AG04450 (cell line): ENCODE measurements around the gene ACIN1. TPM values are rescaled to one million over a fixed set of nuclear protein-coding genes. Genes with fewer than 3 reads are reported as not detected.

ENCODE experiments used
- CTCF ChIA-PET: fragments of 300-600, 350-600 bp; formaldehyde crosslinking; extraction: SDS; loops from one replicate; lab custom pipeline; 2022; ENCODE audit warnings: antibody characterized with exemption, inconsistent platforms; lab: Charles Lee
- POLR2A ChIA-PET: fragments of 350-600 bp; formaldehyde crosslinking; extraction: SDS; loops from one replicate; lab custom pipeline; 2021; ENCODE audit warnings: antibody characterized with exemption, inconsistent platforms; lab: Yijun Ruan, JAX
- DNase-seq: peaks from one replicate; pipeline ENCODE4 v3.0.0-alpha.2; 2011; ENCODE audit warnings: low read depth, low spot score
- H3K27ac ChIP-seq: one replicate; pipeline ENCODE4 v1.5.1; 2012; ENCODE audit warnings: low read depth, low read length, control low read depth
- H3K27me3 ChIP-seq: one replicate; pipeline ENCODE4 v1.6.0; 2012; ENCODE audit warnings: low read length; ENCODE audit not compliant: control insufficient read depth, insufficient read depth
- H3K4me3 ChIP-seq: 2 replicates; pipeline ENCODE4 v1.5.1; 2011; ENCODE audit warnings: mild to moderate bottlenecking, low read depth, low read length, control low read depth
- H3K9me3 ChIP-seq: 2 replicates; pipeline ENCODE4 v1.5.1; 2012; ENCODE audit warnings: low read length; ENCODE audit not compliant: control insufficient read depth, insufficient read depth
- polyA plus RNA-seq: library from polyadenylated mRNA; depleted of rRNA; stranded (reverse); fragments of >200 nt; gene quantifications from 2 replicates; pipeline ENCODE4 v1.2.3, GENCODE V29; 2011
- TF ChIP-seq, protein P1 (sequence below): IDR thresholded peaks from 2 replicates; pipeline ENCODE4 v1.5.1; 2011; ENCODE audit warnings: low read depth, low read length, control low read depth, inconsistent platforms

The ACIN1 gene
- polyA plus RNA-seq, 1 experiment: 173 TPM

- TF ChIP-seq, protein P1, sequence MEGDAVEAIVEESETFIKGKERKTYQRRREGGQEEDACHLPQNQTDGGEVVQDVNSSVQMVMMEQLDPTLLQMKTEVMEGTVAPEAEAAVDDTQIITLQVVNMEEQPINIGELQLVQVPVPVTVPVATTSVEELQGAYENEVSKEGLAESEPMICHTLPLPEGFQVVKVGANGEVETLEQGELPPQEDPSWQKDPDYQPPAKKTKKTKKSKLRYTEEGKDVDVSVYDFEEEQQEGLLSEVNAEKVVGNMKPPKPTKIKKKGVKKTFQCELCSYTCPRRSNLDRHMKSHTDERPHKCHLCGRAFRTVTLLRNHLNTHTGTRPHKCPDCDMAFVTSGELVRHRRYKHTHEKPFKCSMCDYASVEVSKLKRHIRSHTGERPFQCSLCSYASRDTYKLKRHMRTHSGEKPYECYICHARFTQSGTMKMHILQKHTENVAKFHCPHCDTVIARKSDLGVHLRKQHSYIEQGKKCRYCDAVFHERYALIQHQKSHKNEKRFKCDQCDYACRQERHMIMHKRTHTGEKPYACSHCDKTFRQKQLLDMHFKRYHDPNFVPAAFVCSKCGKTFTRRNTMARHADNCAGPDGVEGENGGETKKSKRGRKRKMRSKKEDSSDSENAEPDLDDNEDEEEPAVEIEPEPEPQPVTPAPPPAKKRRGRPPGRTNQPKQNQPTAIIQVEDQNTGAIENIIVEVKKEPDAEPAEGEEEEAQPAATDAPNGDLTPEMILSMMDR: no peak
- ChIA-PET POLR2A (no interaction called here), CTCF (interaction anchor here (0.5 to 17.2 kb wide), 6 partner anchors 12 to 65 kb away, joined by 3 to 317 read pairs (median 8); no protein-coding TSS in a partner anchor)
- Histone ChIP-seq H3K27ac (no peak overlapping the region), H3K4me3 (no peak overlapping the region), H3K9me3 (no peaks in the 10 kb centered on the region), H3K27me3 (no peaks in the 10 kb centered on the region)
- DNase-seq: no peak
Observed at GRCh38 chr14:23089498-23090253, 5.3 kb downstream of the ACIN1 start.

- TF ChIP-seq, protein P1: no peak
- ChIA-PET CTCF (interaction anchor here (1.0 to 17.2 kb wide), 4 partner anchors 9 to 29 kb away, joined by 3 to 317 read pairs (median 48); partner anchors contain the start of genes ACIN1 and C14orf119), POLR2A (no interaction called here)
- no peak overlapping the region for H3K27ac ChIP-seq
- H3K27me3 ChIP-seq: no peaks in the 10 kb centered on the region
- DNase-seq: no peak
- no peaks in the 10 kb centered on the region for H3K9me3 ChIP-seq
- H3K4me3 ChIP-seq: no peak overlapping the region
Observed at GRCh38 chr14:23086565-23086964, 8.4 kb downstream of the ACIN1 start.

GRCh38 chr14:23085458-23085857, 9.5 kb downstream of the ACIN1 start:
- ChIA-PET CTCF (interaction anchor here (1.0 to 17.2 kb wide), 4 partner anchors 8 to 27 kb away, joined by 3 to 317 read pairs (median 48); partner anchors contain the start of genes ACIN1 and C14orf119), POLR2A (no interaction called here)
- no peaks in the 10 kb centered on the region for H3K27me3 ChIP-seq
- TF ChIP-seq, protein P1: no peak
- DNase-seq: no peak
- H3K9me3 ChIP-seq: no peaks in the 10 kb centered on the region
- H3K4me3 ChIP-seq: no peak overlapping the region
- H3K27ac ChIP-seq: no peak overlapping the region

DNA sequence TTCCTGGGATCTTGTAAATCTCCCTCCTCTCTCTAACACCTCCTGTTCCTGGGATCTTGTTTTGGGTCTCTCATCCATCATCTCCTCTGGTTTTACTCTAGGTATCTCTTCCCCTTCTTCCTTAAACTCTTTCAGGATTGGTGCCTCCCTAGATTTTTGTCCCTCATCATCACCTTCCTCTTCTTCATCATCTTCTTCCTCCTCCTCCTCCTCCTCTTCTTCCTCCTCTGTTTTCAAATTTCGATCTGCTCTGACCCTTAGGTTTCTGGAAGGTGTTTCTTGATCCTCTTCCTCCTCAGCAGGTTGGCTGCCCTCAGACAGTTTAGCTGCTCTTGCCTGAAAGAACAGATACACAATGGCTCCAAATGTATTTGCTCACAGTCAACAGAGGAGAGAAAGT, 14.5 kb downstream of the ACIN1 start:
- Histone ChIP-seq H3K4me3 (no peak overlapping the region), H3K27ac (peak overlapping the region; percentile 84), H3K9me3 (no peaks in the 10 kb centered on the region), H3K27me3 (no peaks in the 10 kb centered on the region)
- POLR2A ChIA-PET: interaction anchor here (3.9 kb wide), 1 partner anchor 15 kb away, joined by 31 read pairs; the partner anchor contains the start of genes ACIN1 and C14orf119
- DNase-seq: no peak
- CTCF ChIA-PET: interaction anchor here (1.0 to 17.2 kb wide), 5 partner anchors 14 to 523 kb away, joined by 3 to 317 read pairs (median 3); partner anchors contain the start of genes ACIN1 and C14orf119
- TF ChIP-seq, protein P1: no peak

DNA sequence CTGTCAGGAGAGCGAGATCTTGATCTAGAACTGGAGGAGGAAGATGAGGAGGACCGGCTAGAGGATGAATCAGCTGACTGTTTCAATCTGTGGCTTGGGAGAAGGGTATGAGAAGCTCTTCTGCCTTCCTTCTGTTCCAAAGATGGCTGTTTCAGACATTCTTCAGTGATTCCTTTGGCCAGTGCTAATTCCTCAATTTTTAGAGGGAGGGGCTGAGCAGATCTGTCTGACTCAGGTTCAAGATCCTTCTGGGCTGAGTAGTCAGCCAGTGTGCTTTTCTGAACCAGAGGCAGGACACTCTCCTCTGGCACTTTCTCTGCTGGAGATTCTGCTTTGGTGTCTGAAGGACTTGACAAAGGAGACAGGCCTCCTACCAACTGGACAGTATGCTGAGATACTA, 15.2 kb downstream of the ACIN1 start:
- no peak for DNase-seq
- Histone ChIP-seq H3K4me3 (no peak overlapping the region), H3K27ac (peak overlapping the region; percentile 84), H3K9me3 (no peaks in the 10 kb centered on the region), H3K27me3 (no peaks in the 10 kb centered on the region)
- CTCF ChIA-PET: interaction anchor here (1.2 to 17.2 kb wide), 4 partner anchors 9 to 523 kb away, joined by 3 to 317 read pairs (median 78); partner anchors contain the start of genes ACIN1 and C14orf119
- POLR2A ChIA-PET: interaction anchor here (3.9 kb wide), 1 partner anchor 15 kb away, joined by 31 read pairs; the partner anchor contains the start of genes ACIN1 and C14orf119
- TF ChIP-seq, protein P1: no peak
